ENCODE results near the gene COL4A1.

The COL4A1 gene

GRCh38 chr13:110162866-110163658 lies 143.9 kb downstream of the COL4A1 start:
- no peaks in the 10 kb centered on the region for H3K4me1 ChIP-seq (ENCODE audit: insufficient read depth, low read length, severe bottlenecking)
- no peak overlapping the region for H3K4me3 ChIP-seq (ENCODE audit: low read depth, low read length, poor library complexity, severe bottlenecking)
- no peaks in the 10 kb centered on the region for H3K9me2 ChIP-seq (ENCODE audit: low read depth, low read length)
- no peak for TF ChIP-seq CTCF (IDR thresholded peaks at IDR 0.05; ENCODE audit: low read length)
- TF ChIP-seq EZH2 (IDR thresholded peaks at IDR 0.05; ENCODE audit: borderline replicate concordance, low read length): no peak
- no peaks in the 10 kb centered on the region for H3K9me3 ChIP-seq (ENCODE audit: low read length)
- H3K27ac ChIP-seq (ENCODE audit: low read depth, low read length, poor library complexity, severe bottlenecking): no peak overlapping the region
- no peak overlapping the region for H3K4me2 ChIP-seq (ENCODE audit: low read length)
- no peak overlapping the region for H3K9ac ChIP-seq (ENCODE audit: low read length)
- H3K36me3 ChIP-seq (ENCODE audit: insufficient read depth, low read length): no peaks in the 10 kb centered on the region
- H3K27me3 ChIP-seq (ENCODE audit: insufficient read depth, low read length): no peaks in the 10 kb centered on the region; the same call in 1 of the 2 replicates
- H4K20me1 ChIP-seq (ENCODE audit: insufficient read depth, low read length): no peaks in the 10 kb centered on the region
- H3F3A ChIP-seq (ENCODE audit: insufficient read depth, low read length): no peaks in the 10 kb centered on the region
- H3K79me2 ChIP-seq (ENCODE audit: insufficient read depth, low read length): no peaks in the 10 kb centered on the region
- H2AFZ ChIP-seq (ENCODE audit: low read length): no peak overlapping the region

GRCh38 chr13:110162053-110162452 lies 144.9 kb downstream of the COL4A1 start:
- TF ChIP-seq CTCF (IDR thresholded peaks at IDR 0.05; ENCODE audit: low read length) (no peak), EZH2 (IDR thresholded peaks at IDR 0.05; ENCODE audit: borderline replicate concordance, low read length) (no peak)
- Histone ChIP-seq H3K79me2 (ENCODE audit: insufficient read depth, low read length) (no peaks in the 10 kb centered on the region), H4K20me1 (ENCODE audit: insufficient read depth, low read length) (no peaks in the 10 kb centered on the region), H3K36me3 (ENCODE audit: insufficient read depth, low read length) (no peaks in the 10 kb centered on the region), H3K4me3 (ENCODE audit: low read depth, low read length, poor library complexity, severe bottlenecking) (no peak overlapping the region), H3K4me1 (ENCODE audit: insufficient read depth, low read length, severe bottlenecking) (no peaks in the 10 kb centered on the region), H3K4me2 (ENCODE audit: low read length) (no peak overlapping the region), H3F3A (ENCODE audit: insufficient read depth, low read length) (no peaks in the 10 kb centered on the region), H3K27ac (ENCODE audit: low read depth, low read length, poor library complexity, severe bottlenecking) (no peak overlapping the region), H3K27me3 (ENCODE audit: insufficient read depth, low read length) (no peaks in the 10 kb centered on the region; the same call in 1 of the 2 replicates), H2AFZ (ENCODE audit: low read length) (no peak overlapping the region), H3K9me2 (ENCODE audit: low read depth, low read length) (no peaks in the 10 kb centered on the region), H3K9ac (ENCODE audit: low read length) (no peak overlapping the region), H3K9me3 (ENCODE audit: low read length) (no peaks in the 10 kb centered on the region)

- H2AFZ ChIP-seq (ENCODE audit: low read length): no peak overlapping the region
- H3K4me3 ChIP-seq (ENCODE audit: low read depth, low read length, poor library complexity, severe bottlenecking): no peak overlapping the region
- no peaks in the 10 kb centered on the region for H4K20me1 ChIP-seq (ENCODE audit: insufficient read depth, low read length)
- no peaks in the 10 kb centered on the region for H3K79me2 ChIP-seq (ENCODE audit: insufficient read depth, low read length)
- no peaks in the 10 kb centered on the region for H3K9me2 ChIP-seq (ENCODE audit: low read depth, low read length)
- H3K36me3 ChIP-seq (ENCODE audit: insufficient read depth, low read length): no peaks in the 10 kb centered on the region
- TF ChIP-seq EZH2 (IDR thresholded peaks at IDR 0.05; ENCODE audit: borderline replicate concordance, low read length) (no peak), CTCF (IDR thresholded peaks at IDR 0.05; ENCODE audit: low read length) (no peak)
- H3F3A ChIP-seq (ENCODE audit: insufficient read depth, low read length): no peaks in the 10 kb centered on the region
- no peak overlapping the region for H3K4me2 ChIP-seq (ENCODE audit: low read length)
- no peaks in the 10 kb centered on the region for H3K4me1 ChIP-seq (ENCODE audit: insufficient read depth, low read length, severe bottlenecking)
- no peak overlapping the region for H3K9ac ChIP-seq (ENCODE audit: low read length)
- no peaks in the 10 kb centered on the region; the same call in 1 of the 2 replicates for H3K27me3 ChIP-seq (ENCODE audit: insufficient read depth, low read length)
- H3K9me3 ChIP-seq (ENCODE audit: low read length): no peaks in the 10 kb centered on the region
- no peak overlapping the region for H3K27ac ChIP-seq (ENCODE audit: low read depth, low read length, poor library complexity, severe bottlenecking)
Observed at GRCh38 chr13:110161112-110161882, 145.7 kb downstream of the COL4A1 start.

All from OCI-LY1 (cell line).